ENCODE measurements around the gene PUS7L.

DNA sequence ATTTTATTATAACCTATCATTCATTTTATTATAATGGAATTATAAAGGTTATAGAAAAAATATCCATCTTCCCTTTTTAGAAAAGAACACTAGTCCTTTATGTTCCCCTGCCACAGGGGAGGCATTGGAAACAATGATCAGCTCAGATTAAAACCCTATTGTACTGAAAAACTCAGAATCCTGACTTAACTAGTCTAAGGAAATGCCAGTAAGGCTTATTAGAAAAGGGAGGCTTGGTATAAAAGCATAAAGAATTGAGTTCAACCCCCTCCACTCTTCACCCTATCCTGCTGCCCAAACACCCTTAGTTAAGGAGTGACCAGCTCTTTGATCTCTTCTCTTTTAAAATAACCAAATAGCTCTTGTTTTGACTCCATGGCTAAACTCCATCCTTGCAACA lies 36.0 kb downstream of the PUS7L start:
- TF ChIP-seq, protein P1, sequence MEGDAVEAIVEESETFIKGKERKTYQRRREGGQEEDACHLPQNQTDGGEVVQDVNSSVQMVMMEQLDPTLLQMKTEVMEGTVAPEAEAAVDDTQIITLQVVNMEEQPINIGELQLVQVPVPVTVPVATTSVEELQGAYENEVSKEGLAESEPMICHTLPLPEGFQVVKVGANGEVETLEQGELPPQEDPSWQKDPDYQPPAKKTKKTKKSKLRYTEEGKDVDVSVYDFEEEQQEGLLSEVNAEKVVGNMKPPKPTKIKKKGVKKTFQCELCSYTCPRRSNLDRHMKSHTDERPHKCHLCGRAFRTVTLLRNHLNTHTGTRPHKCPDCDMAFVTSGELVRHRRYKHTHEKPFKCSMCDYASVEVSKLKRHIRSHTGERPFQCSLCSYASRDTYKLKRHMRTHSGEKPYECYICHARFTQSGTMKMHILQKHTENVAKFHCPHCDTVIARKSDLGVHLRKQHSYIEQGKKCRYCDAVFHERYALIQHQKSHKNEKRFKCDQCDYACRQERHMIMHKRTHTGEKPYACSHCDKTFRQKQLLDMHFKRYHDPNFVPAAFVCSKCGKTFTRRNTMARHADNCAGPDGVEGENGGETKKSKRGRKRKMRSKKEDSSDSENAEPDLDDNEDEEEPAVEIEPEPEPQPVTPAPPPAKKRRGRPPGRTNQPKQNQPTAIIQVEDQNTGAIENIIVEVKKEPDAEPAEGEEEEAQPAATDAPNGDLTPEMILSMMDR (IDR thresholded peaks at IDR 0.05; ENCODE audit: low read length) = no peak
- TF ChIP-seq EZH2 (optimal IDR thresholded peaks at IDR 0.05; ENCODE audit: low read depth, low read length) = no peak
